Activated CD8-positive, alpha-beta memory T cell treated with anti-CD3 and anti-CD28 coated beads, Interleukin-2, amount 50 U/mL, for 48 hours (primary cell): Measurements from ENCODE around the gene PELI1.
"Not testable (repeated sequence)": the region's sequence is repeated elsewhere in the genome, so short reads cannot be mapped to it uniquely, and the experiment has no call there.

Experiments used
- DNase-seq: peaks from one replicate; pipeline ENCODE4 v3.0.0-alpha.2; 2020

The PELI1 gene

DNA sequence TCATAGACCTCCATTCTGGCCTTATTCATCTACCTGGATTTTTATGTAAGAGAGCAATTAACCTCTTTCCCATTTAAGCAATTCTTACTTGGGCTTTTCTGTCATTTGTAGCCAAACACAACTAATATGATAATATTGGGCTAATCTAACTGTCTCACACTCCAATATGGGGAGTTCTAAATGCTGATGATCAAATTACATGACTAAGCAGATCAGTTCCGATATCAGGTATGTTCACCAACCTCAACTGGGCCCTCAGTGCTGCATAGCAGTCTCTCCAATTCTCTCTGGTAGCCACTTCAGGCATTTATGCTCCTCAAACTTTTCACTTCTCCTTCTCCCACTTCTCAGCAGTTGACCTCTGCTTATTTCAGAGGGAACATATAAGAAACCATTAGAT is 64.0 kb downstream of the PELI1 start:
- no peak for DNase-seq

DNA sequence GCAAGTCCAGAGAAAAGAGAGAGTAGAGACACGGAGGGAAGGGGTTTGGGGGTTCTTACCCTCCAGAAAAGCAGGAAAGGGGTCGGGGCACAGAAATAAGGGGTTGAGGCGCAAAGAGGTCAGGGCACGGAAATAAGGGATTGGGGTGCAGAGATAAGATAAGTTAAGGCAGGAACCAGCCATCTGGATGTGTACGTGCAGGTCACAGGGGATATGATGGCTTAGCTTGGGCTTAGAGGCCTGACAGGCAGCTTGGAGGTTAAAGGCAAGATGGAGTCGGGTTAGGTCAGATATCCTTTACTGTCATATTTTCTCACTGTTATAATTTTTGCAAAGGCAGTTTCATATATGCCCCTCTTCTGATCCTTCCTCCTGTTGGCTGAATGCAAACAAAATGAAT is 64.5 kb downstream of the PELI1 start:
- not testable (repeated sequence) for DNase-seq

DNA sequence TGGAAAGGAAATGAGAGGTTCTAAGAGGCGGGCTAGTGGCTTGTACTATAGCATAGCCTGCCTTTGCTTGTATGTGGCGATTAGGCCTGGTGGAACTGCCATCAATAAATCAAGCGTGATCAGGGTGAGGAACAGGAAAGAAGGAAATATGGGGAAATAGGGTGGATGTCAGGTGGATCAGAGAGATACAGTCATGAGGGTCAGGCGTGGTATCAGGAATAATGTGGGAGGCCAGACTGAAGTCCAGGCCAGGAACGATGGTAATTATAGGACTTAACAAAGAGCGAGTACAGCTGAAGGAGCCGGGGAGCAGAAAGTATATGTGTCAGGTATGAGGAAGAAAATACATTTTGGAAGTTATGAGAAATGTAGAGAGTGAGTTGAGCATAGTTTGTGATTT is 67.4 kb downstream of the PELI1 start:
- not testable (repeated sequence) for DNase-seq

DNA sequence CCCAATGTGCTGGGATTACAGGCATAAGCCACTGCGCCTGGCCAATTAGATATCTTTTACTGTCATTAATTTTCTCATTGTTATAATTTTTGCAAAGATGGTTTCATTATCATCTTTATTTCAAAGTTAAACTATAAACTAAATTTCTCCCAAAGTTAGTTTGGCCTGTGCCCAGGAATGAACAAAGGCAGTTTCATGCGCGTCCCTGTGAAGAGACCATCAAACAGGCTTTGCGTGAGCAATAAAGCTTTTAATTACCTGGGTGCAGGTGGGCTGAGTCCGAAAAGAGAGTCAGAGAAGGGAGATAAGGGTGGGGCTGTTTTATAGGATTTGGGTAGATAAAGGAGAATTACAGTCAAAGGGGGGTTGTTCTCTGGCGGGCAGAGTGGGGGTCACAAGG is 69.6 kb downstream of the PELI1 start:
- DNase-seq: not testable (repeated sequence)

DNA sequence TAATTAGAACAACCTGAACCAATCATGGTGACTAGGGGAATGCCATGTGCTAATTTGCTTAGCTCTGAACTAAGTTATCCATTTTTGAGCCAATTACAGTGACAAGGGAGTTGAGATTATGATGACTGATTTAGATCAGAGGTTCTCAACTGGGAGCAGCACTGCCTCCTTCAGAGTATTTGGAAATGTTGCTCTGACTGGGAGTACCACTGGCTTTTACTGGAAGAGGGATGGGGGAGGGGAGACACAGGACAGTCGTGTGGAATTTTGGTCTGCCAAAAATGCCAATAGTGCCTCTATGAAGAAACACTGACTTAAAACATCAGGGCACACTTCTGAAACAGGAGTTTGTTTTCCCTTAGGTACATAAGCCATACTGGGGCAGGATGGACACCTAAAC is 76.9 kb downstream of the PELI1 start:
- DNase-seq: no peak

DNA sequence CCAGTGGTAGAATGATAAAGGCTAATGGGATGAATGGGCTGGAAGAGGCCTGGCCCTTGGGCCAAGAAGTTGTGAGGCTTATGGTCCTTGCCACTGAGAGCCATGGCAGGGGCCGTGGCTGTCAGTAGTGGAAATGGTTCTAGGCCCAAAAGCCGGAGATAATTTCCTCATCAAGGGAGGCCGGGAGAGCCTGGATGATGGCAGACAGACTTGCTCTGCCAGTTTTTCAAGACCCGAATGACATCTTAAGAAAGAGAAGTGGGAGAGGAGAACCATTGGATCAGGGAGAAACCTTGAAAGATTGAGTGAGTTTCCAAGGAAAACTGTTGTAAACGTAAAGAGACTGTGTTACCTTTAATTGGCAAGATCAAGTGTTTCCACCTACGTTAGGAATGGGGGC is 78.7 kb downstream of the PELI1 start:
- no peak for DNase-seq

DNA sequence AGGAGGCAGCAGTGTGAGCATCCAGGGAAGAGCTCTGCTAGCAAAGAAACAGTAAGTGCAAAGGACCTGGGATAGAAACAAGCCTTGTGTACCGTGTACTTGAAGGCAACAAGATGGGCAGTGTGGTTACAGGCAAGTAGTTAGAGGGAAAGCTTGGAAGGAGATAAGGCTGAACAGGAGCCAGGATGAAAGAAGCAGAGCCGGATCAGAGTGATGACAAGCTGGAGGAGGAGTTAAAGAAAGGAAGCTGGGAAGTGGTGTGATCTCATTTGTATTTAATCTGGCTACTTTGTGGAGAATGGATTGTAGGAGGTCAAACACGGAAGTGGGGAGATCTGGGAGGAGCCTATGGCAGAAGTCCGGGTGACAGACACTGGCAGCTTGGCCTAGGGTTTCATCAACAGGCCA is 80.3 kb downstream of the PELI1 start:
- no peak for DNase-seq

DNA sequence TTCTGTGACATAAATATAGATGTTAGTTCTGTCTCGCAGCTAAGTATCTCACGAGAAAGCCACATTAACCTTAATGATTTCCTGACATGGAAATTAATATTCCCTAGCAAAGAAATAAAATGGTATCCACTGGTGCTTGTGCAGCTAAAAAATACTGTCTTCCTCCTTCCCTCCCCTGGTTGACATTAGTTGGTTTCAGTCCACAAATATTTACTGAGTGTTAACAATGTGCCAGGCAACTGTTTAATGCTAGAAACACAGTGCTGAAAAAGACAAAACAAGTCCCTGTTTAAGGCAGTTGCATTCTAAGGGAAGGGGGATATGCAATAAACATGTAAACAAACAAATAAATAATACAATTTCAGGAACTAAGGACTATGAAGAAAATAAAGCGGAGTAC is 80.8 kb downstream of the PELI1 start:
- no peak for DNase-seq

DNA sequence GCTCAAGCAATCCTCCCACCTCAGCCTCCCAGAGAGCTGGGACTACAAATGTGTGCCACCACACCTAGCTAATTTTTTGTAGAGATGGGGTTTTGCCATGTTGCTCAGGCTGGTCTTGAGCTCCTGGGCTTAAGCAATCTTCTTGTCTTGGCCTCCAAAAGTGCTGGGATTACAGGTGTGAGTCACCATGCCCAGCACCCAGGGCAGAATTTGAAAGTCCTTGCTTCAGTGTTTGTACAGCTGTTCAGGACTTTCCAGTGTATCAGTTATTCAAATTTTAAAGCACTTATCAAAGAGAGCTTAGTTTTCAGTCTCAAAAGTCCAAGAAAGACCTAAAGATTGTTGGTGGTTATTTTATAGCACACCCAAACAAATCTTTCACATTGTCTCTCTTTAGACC is 81.4 kb downstream of the PELI1 start:
- no peak for DNase-seq

DNA sequence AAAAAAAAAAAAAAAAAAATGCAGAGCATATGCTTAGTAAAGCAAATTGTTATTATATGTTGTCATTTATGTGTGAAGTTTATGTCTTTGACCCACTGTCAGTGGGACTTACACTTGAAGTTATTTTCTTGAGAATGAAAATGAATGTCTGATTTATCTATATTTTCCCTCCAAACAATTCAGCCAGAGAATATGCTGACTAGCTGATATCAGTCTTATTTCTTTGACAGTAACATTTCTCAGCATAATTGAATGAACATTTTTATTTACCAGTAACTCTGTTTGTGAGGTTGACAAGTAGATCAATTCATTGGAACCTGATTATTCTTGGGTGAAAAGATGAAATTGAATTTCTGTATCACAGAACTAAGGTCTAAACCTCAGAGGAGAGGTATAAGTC is 85.0 kb downstream of the PELI1 start:
- no peak for DNase-seq

DNA sequence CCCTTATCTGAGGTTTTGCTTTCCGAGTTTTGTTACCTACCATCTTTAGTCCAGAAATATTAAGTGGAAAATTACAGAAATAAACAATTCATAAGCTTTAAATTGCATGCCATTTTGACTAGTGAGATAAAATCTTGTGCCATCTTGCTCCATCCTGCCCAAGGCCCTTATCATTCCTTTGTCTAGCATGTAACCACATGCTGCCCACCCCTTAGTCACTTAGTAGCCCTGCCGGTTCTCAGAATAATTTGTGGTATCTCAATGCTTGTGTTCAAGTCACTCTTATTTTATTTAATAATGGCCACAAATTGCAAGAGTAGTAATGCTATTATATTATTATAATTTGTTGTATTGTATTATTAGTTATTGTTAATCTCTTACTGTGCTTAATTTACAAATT is 88.2 kb downstream of the PELI1 start:
- DNase-seq: no peak

DNA sequence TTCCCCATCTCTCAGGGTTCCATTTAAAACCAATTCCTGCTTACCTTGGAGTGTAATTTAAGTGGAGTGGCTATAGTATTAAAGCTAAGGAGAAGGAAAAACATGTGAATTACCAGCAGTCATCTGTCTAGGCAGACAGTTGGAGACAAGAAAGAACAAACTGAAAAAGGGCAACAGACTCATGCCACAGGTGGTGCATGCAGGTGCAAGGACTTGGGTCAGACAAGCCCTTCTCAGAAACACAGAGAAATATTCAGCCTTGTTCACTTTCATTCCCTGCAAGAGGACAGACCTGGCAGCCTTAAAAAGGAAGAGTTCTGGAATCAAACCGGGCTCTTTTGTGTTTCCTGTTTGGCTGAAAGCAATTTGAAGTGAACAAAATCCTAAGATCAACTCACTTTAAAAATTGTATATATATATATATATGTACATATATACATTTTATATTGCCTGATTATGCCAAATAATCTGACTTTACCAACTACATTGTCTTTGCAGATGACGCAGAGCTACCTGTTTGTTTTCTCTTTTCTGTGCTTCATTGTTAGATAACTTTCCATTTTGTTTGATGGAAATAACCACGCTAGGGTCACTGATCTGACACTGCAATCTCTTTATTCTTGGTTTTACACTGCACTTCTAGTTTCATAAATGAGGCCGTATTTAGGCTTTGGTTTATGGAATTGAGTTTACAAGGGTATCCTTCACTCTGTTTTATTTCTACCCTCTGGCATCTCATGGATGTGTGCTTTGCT is 89.9 kb downstream of the PELI1 start:
- DNase-seq: no peak

DNA sequence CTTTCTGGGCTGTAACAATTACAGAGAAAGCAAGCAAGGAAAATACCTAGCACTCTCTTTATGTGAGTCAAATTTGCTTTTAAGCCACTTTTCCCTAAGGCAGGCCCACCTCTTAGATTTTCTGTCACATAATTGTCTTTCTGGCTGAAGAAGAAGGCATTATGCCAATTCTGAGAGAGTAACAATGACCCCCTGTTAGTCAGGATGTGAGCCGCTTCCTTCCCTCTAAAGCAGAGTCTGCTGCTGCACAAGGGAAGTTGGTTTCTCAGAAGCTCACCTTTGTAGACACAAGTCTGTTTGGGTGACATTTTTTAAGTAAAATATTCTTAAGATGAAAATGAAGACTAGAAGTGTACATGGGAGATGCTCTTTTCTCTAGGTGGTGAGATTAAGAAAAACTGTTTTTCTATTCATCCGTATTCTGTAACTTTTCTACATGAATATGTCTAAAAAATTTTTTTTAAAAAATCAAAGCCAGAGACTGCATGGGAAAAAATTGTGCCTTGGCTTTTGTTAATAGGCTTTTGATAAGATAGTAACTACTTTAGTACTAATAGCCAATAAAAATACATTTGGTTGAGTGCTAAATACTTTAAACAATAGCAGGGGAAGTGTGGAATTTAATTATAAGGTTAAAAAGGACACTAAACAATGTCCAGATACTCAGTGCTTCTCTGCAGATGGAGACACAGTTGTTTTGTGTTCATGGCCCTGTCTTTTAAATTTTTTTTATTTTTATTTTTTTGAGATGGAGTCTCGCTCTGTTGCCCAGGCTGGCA is 91.6 kb downstream of the PELI1 start:
- no peak for DNase-seq

DNA sequence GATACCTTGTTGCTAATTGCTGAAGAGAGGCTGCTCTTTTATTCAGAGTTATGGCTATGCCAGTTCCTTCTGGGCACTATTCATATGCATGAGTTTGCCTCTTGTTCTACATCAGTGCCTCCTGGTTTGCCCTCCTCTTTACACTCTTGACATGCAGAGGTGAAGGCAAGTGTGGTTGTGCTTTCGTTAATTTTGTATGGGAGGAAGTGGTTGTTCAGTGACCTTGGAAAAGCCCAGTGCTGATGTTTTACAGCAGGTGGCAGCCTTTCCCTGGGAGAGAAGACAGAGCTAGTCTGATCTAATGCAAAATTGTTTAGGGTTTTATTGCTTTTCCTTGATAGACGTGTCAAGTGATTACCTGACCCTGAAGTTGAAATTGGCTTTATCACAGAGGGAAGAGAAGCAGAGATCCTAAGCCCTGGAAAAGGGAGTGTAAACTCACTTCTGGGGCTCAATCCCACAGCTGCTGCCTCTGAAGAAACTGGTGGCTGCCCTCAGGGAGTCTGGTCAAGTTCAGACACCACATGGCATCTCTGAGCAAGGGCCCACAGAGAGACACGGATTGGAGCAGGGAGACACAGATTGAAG is 94.5 kb downstream of the PELI1 start:
- DNase-seq: peak; percentile 67

DNA sequence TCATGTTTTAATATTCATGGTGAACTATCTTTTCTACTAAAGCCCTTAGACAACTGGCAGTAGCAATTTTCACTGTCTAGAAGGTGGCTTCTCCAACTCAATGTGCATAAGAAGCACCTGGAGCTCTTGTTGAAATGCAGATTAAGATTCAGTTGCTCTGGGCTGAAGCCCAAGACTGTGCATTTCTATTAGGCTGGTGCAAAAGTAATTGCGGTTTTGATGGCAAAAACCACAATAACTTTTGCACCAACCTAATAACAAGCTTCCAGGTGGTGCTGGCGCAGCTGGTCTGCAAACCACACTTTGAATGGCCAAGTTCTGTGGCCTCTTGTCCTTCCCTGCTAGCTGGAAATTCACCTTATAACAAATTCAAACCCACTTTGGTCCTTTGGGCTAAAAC is 98.3 kb downstream of the PELI1 start:
- no peak for DNase-seq
